Astrocyte of the cerebellum (primary cell): ENCODE measurements around the gene SLC17A9.

Source experiments
- DNase-seq: peaks from one replicate; pipeline ENCODE4 v3.0.0-alpha.2; 2011; ENCODE audit warnings: low read depth
- H3K4me3 ChIP-seq: 2 replicates; pipeline ENCODE4 v1.5.1; 2011; ENCODE audit warnings: mild to moderate bottlenecking, low read depth, low read length, moderate library complexity
- in situ Hi-C: cut with HindIII; loops from 2 replicates; pipeline ENCODE4 v1.10.0; 2017; ENCODE audit warnings: low sequenced_read_pairs
- TF ChIP-seq, protein P1 (sequence below): IDR thresholded peaks from 2 replicates; pipeline ENCODE4 v1.5.1; 2012; ENCODE audit warnings: low read length, low read depth, moderate library complexity, mild to moderate bottlenecking; ENCODE audit errors: missing control alignments

SLC17A9 gene

DNA sequence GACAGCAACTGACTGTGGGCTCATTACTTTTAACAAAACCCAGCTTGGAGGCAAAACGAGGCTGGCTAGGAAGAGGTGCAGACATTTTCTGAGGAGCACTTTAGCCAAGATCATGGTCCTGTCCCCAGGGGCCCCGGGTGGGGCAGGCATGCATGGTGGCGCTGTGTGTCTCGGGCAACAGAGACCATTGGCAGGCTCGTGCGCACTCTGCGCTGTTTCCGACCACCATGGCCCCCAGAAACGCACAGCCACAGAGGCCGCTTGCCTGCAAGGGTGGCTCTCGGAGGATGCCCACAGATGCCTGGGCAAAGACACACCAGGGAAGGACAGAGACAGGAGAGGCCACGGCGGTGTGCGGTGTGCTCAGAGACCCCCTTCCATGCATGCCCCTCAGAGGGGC lies 47.5 kb downstream of the SLC17A9 start:
- no peak for DNase-seq
- in situ Hi-C loops = no loop called here
- H3K4me3 ChIP-seq = no peak overlapping the region

DNA sequence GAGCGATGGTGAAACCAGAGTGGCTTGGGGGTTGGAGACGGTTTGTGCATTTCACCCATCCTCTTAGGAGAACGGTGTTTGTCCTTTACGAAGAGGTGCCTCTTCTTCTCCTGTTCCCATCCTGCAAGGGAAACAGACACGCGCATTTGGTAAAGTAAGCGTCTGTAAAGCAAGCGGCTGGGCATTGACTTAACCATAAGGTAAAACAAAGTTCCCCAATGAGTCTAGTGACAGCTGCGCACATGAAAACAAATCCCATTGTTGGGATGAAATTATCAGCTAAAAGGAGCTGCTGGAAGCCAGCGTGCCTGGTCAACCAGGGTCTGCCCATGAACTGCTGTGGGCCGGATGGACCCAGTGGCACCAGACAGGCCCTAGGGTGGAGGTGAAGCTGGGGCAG lies 48.4 kb downstream of the SLC17A9 start:
- no peak overlapping the region for H3K4me3 ChIP-seq
- TF ChIP-seq, protein P1, sequence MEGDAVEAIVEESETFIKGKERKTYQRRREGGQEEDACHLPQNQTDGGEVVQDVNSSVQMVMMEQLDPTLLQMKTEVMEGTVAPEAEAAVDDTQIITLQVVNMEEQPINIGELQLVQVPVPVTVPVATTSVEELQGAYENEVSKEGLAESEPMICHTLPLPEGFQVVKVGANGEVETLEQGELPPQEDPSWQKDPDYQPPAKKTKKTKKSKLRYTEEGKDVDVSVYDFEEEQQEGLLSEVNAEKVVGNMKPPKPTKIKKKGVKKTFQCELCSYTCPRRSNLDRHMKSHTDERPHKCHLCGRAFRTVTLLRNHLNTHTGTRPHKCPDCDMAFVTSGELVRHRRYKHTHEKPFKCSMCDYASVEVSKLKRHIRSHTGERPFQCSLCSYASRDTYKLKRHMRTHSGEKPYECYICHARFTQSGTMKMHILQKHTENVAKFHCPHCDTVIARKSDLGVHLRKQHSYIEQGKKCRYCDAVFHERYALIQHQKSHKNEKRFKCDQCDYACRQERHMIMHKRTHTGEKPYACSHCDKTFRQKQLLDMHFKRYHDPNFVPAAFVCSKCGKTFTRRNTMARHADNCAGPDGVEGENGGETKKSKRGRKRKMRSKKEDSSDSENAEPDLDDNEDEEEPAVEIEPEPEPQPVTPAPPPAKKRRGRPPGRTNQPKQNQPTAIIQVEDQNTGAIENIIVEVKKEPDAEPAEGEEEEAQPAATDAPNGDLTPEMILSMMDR = no peak
- in situ Hi-C loops = no loop called here
- no peak for DNase-seq

More for the DNA sequence above, 47.5 kb downstream of the SLC17A9 start:
- TF ChIP-seq, protein P1 = no peak

DNA sequence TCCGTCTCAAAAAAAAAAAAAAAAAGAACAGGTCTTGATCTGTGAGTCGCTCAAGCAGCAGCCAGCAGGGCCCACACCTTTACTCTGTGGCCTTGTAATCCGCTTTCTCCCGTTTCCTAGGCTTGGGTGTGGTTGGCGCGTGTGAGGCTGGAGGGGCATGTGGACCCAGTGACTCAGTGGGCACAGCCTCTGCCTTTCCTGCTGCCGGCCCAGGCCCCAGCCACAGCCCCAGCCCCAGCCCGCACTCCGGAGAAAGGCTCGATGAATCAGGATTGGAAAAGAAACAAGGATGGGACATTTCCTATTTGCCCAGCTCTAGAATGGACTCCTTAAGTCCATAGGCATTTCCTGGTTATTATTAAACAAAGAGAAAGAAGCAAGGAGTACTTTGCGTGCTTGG lies 50.0 kb downstream of the SLC17A9 start:
- H3K4me3 ChIP-seq = no peak overlapping the region
- DNase-seq = no peak
- in situ Hi-C loops = no loop called here
- TF ChIP-seq, protein P1 = no peak

DNA sequence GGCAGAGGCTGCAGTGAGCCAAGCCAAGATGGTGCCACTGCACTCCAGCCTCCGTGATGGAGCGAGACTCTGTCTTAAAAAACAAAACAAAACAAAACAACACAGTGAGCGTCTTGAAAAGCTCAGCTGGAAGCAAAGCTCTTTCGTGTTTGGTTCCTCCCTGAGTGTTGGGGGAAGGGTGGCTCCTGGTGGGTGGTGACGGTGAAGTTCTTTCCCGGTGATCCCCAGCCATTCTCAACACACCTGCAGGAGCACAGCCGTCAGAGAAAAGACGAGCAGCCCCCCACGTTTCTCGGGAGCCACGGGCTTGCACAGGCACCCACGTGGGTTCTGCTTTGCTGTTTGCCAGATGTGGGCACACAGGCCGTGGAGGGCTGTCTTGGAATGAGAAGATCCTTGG lies 51.0 kb downstream of the SLC17A9 start:
- in situ Hi-C loops = no loop called here
- no peak for DNase-seq
- no peak overlapping the region for H3K4me3 ChIP-seq
- TF ChIP-seq, protein P1 = no peak

DNA sequence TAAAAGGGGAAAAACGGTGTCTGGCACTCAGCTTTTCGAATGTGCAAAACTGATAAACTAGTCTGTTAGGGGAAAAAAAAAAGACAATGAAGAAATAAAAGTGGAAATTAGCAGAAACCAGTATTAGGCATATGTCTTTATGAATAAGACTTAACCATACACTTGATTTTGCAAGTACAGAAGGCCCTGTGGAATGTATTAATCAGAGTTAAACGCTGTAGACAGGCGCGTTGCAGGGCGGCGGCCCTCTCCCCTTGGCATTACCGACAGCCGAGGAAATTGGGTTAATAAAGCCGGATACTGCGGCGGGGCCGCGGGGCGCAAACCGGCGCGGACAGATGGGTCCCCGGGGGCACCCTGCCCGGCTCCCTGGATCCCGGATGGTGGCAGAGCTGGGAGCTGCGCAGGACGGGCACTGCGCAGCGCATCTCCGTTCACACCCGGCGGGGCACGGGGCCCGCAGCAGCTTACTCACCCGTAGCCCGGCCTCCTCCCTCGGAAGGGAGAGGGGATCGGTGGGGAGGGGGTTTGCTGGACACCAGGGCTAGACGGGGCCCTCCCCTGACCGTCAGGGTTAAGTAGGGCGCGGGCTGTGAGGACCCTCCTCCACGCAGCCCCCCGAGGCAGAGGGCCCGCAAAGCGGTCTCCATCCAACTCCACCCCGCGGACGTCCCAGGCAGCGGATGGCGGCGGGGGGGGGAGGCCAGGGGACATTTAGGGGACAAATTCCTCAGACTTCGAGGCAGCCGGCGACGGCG lies 52.3 kb downstream of the SLC17A9 start:
- no peak for DNase-seq
- H3K4me3 ChIP-seq = no peak overlapping the region
- TF ChIP-seq, protein P1 = no peak
- in situ Hi-C loops = no loop called here

DNA sequence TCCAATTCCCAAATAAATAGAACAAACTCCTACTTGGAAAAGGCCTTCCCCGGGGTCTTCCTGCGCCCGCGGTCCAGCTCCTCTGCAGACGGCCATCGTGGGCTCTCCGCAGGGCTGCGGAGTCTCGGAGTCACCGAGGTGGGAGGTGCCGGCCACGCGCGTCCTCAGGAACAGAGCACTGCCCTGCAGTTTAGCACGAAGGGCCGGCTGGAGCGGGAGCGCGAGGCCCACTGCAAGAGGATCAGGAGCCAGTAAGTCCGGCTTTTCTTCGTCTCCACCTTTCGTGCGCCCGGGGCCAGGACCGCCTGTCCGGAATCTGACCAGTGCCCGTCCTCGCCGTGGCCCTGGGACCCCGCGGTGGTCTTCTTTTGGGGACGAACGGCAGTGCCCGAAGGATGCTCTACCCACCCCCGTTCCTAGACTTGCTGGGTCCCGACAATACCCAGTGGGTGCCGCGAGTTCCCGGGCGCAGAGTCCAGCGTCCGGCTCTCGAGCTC lies 52.9 kb downstream of the SLC17A9 start:
- in situ Hi-C loops = no loop called here
- no peak overlapping the region for H3K4me3 ChIP-seq
- DNase-seq = no peak
- TF ChIP-seq, protein P1 = no peak
